NCI-H82 treated with DMSO at 0.1 percent for 48 hours (cell line): ENCODE results near the gene CLEC4E.
"Not testable (repeated sequence)": the region's sequence is repeated elsewhere in the genome, so short reads cannot be mapped to it uniquely, and the experiment has no call there.

Source experiments
- DNase-seq: peaks from one replicate; lab custom pipeline; 2025; ENCODE audit not compliant: unreplicated experiment; lab: John Stamatoyannopoulos, UW

CLEC4E gene

DNA sequence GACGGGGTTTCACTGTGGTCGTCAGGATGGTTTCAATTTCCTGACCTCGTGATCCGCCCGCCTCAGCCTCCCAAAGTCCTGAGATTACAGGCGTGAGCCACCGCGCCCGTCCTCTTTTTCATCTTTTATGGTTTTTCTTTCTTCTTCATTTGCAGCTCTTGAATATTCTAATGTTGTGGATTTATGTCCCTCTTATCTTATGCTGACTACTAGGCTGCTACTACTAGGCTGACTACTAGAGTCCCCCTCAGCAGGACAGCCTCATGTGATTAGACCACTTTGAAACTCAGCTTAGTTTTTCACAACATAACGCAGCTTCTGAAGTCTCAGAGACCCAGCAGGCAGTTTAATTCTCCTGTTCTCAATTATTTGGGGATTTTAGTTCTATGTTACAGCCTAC is 857 bp upstream of the CLEC4E start:
- no peak for DNase-seq

DNA sequence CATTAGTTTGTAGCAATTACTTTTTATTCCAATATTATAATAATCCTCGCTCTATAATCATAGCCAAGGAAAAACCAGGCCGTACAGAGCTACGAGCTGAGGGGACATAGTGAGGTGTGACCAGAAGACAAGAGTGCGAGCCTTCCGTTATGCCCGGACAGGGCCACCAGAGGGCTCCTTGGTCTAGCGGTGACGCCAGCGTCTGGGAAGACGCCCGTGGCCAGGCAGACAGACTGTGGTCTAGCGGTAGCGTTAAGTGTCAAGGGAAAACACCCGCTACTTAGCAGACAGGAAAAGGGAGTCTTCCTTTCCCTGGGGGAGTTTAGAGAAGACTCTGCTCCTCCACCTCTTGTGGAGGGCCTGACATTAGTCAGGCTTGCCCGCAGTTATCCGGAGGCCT is 2.9 kb downstream of the CLEC4E start:
- not testable (repeated sequence) for DNase-seq

DNA sequence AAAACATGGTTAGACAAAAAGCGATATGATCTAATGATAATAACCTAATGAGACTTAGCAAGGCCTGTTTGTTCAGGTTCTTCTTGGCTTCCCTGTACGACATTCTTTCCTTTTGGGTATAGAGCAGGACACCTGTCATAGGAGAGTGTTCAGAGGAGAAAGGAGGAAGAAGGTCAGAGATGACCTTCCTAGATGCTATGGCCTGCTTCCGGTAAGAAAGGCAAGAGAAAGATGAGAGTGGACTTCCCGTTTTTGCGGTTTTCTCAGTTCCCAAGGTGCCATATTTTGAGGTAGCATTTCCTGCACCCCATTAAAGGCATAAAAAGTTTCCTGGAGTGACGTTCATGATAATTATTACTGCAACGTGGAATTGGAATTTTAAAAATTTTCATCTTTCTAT is 8.7 kb downstream of the CLEC4E start:
- DNase-seq = no peak

DNA sequence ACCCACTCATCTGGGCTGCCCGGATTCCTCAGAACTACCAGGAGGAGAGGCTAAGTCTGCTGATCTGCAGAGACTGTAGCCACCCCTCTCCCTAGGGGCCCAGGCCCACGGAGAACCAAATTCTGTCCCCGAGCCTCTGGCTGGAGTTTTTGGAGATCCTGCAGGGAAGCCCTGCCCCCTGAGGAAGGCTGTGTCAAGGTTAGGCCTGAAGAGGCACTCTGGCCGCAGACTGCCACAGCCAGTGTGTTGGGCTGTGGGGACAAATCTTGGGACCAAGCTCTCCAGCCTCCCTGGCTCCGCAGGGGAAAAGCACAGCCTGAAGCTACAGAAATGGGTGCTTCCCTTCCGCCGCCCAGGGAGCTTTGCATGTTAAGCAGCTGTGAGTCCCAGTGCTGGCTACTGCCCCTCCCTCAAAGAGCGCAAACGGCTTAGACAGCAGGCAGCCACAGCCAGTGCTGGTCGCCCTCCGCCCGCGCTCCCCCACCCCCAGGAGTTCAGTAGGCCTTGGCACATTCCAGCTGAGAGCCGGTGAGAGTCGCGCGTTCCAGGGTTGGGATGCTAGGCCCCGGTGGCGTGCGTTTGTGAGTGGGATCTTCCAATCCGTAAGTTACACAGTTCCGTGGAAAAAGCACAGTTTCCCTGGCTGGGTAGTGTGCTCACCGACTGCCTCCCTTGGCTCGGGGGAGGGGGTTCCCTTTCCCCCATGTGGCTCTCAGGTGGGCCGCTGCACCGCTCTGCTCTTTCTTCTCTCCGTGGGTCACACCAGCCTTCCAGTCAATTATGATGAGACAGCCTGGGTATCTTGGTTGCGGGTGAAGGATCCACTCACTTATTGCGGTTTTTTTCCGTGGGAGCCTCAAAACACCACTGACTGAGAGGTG is 13.2 kb downstream of the CLEC4E start:
- peak; percentile 65 for DNase-seq

DNA sequence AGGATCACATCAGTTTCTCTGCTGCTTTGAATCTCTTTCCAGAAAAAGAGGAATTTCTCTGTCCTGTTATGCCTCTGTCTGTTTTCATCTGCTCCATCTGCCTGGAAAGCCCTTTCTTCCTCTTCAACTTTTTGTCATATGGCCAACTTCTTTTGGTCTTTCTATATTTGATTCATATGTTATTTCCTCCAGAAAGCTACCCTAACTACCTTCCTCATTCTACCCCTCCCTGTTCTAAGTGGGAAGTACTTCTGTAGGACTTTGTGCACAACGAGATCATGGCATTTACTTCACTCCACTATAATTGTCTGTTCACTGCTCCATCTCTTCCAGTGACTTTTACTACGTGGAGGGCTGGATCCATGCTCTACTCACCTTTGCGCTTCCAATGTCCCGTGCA is 21.5 kb downstream of the CLEC4E start:
- no peak for DNase-seq

GRCh38 chr12:8517971-8518370 is 22.7 kb downstream of the CLEC4E start:
- DNase-seq = no peak

- no peak for DNase-seq
Measured at GRCh38 chr12:8513256-8513655, 27.4 kb downstream of the CLEC4E start, which contains the start of gene CLEC4D. CLEC4D (plus strand) TSS chr12:8513503; CDS start chr12:8513733, 230 bp downstream.

GRCh38 chr12:8508910-8509841 is 31.5 kb downstream of the CLEC4E start:
- no peak for DNase-seq

GRCh38 chr12:8508223-8508622 is 32.5 kb downstream of the CLEC4E start:
- no peak for DNase-seq

- no peak for DNase-seq
Measured at GRCh38 chr12:8507596-8507995, 33.1 kb downstream of the CLEC4E start.

- DNase-seq = no peak
Measured at GRCh38 chr12:8504351-8504750, 36.4 kb downstream of the CLEC4E start.

DNA sequence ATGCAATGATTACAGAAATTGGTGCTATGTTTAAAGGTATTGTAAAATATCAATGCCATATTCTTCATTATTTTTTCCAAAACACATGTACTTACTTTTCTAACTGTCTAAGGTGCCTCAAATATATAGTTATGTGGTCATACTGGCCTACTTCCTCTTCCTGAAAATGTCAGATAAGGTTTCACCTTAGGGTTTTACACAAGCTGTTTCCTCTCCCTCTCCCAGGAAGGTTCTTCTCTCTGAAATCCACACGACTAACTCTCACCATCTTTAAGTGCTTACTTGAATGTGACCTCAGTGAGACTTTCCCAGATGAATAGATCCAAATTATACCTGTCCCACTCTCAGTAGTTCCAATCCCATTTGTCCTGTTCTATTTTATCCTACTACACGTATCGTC is 39.0 kb downstream of the CLEC4E start:
- no peak for DNase-seq

DNA sequence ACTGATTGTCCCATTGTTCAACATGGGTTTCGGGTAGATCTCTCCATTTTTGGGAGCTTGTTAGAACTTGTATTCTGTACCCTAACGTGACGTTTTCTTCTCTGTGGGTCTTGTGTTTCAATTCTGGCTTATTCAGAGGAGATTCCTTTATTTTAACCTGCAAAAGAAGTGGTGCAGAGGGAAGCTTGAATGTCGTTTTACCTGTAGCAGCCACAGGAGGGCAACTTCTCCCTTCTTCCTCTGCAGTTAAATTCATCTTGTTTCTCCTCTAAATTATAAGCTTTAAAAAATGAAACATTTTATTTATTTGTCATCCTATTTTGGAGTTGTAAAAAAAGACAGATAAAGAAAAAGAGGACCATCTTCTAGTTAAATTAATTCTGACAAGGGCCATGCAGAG is 41.1 kb downstream of the CLEC4E start:
- DNase-seq = no peak

DNA sequence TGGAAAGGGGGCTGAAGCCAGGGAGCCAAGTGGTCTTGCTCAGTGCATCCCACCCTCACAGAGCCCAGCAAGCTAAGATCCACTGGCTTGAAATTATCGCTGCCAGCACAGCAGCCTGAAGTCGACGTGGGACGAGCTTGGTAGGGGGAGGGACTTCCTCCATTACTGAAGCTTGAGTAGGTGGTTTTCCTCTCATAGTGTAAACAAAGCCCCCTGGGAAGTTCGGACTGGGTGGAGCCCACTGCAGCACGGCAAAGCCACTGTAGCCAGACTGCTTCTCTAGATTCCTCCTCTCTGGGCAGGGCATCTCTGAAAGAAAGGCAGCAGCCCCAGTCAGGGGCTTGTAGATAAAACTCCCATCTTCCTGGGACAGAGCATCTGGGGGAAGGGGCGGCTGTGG is 44.6 kb downstream of the CLEC4E start:
- DNase-seq = not testable (repeated sequence)

DNA sequence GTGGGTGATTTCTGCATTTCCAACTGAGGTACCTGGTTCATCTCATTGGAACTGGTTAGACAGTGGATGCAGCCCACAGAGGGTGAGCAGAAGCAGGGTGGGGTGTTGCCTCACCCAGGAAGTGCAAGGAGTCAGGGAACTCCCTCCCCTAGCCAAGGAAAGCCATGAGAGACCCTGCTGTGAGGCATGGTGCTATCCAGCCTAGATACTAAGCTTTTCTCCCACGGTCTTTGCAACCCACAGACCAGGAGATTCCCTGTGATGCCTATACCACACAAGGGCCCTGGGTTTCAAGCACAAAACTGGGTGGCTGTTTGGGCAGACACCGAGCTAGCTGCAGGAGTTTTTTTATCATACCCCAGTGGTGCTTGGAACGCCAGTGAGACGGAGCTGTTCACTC is 45.0 kb downstream of the CLEC4E start:
- DNase-seq = not testable (repeated sequence)

GRCh38 chr12:8493084-8493483 is 47.6 kb downstream of the CLEC4E start:
- no peak for DNase-seq

DNA sequence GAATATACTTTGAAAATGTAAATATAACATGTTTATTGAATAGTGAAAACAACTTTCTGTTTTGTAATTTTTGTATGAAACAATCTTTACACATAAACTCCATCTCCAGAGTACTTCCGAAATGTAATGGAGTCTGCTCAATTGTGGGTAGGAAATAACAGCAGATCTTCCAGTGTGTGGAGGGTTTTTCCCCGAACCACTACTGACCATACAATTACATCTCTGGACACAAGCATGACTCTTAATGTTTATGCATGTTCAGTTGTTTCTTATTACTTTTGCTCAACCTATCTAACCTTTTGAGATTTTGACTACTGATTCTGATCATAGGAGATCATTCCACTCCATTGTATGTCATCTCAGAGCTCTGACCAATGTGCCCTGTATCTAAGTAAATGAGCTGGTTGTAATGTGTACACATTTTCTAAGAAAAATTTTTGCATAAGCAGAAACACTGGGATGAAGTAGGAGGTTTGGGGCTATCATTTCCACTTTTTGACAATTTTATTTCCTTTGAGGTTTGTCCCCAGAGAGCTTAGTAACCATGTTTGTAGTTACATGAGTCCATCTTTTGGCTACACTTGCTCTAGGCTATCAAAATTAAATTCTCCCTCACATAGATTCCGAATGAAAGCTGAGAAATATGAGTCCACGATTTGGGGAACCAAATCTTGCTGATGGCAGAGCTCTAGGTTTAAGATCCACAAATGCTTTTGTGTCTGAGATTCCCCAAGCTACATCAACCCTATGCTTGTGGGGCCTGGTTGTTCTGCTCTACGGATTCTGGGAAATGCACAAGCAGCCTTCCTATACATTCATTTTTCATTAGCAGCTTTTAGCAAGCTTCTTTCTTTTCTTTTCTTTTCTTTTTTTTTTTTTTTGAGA is 48.8 kb downstream of the CLEC4E start:
- DNase-seq = no peak
